Neutrophil (primary cell): ENCODE results near the gene C16orf95.

Experiments used
- H3K27ac ChIP-seq: fragments of 200-600 bp; sonication (generic); 2 replicates; pipeline ENCODE4 v1.5.1; 2016; ENCODE audit warnings: mild to moderate bottlenecking, moderate library complexity
- H3K27me3 ChIP-seq: fragments of 200-600 bp; sonication (generic); 2 replicates; pipeline ENCODE4 v1.6.0; 2016; ENCODE audit warnings: mild to moderate bottlenecking
- H3K36me3 ChIP-seq: fragments of 200-600 bp; sonication (generic); 2 replicates; pipeline ENCODE4 v1.5.1; 2017
- H3K4me1 ChIP-seq, 2 experiments: fragments of 200-600 bp in 1 of 2; sonication (generic) in 1 of 2; 1 replicate in 1 of 2; 2 replicates in 1 of 2; pipeline versions ENCODE4 v1.5.1 to v1.6.1; 2013 to 2016; ENCODE audit warnings: low read depth in 1 of 2, low read length in 1 of 2, mild to moderate bottlenecking in 1 of 2, moderate library complexity in 1 of 2; ENCODE audit not compliant: control insufficient read depth in 1 of 2, insufficient read depth in 1 of 2
- H3K4me3 ChIP-seq, 2 experiments: fragments of 200-600 bp in 1 of 2; sonication (generic) in 1 of 2; 1 replicate in 1 of 2; 2 replicates in 1 of 2; pipeline ENCODE4 v1.5.1; 2013 to 2016; ENCODE audit warnings: low read depth in 1 of 2, low read length in 1 of 2, mild to moderate bottlenecking in 1 of 2, moderate library complexity in 1 of 2
- H3K9me3 ChIP-seq: fragments of 200-600 bp; sonication (generic); 2 replicates; pipeline ENCODE4 v1.5.1; 2016
- CTCF ChIP-seq: fragments of 200-600 bp; sonication (generic); IDR thresholded peaks from 2 replicates; pipeline ENCODE4 v1.5.1; 2016; ENCODE audit warnings: antibody characterized with exemption

C16orf95 gene

GRCh38 chr16:87297918-87298631 lies 19.1 kb downstream of the C16orf95 start:
- no peaks in the 10 kb centered on the region for H3K36me3 ChIP-seq
- no peak overlapping the region for H3K27ac ChIP-seq
- no peak for TF ChIP-seq CTCF
- no peaks in the 10 kb centered on the region for H3K27me3 ChIP-seq
- H3K9me3 ChIP-seq, result no peaks in the 10 kb centered on the region
- H3K4me1 ChIP-seq, result no peaks in the 10 kb centered on the region
- H3K4me3 ChIP-seq, result no peak overlapping the region

GRCh38 chr16:87297407-87297806 lies 19.8 kb downstream of the C16orf95 start:
- Histone ChIP-seq H3K36me3 (no peaks in the 10 kb centered on the region), H3K4me3 (no peak overlapping the region), H3K9me3 (no peaks in the 10 kb centered on the region), H3K4me1 (no peaks in the 10 kb centered on the region), H3K27me3 (no peaks in the 10 kb centered on the region), H3K27ac (no peak overlapping the region)
- no peak for TF ChIP-seq CTCF

DNA sequence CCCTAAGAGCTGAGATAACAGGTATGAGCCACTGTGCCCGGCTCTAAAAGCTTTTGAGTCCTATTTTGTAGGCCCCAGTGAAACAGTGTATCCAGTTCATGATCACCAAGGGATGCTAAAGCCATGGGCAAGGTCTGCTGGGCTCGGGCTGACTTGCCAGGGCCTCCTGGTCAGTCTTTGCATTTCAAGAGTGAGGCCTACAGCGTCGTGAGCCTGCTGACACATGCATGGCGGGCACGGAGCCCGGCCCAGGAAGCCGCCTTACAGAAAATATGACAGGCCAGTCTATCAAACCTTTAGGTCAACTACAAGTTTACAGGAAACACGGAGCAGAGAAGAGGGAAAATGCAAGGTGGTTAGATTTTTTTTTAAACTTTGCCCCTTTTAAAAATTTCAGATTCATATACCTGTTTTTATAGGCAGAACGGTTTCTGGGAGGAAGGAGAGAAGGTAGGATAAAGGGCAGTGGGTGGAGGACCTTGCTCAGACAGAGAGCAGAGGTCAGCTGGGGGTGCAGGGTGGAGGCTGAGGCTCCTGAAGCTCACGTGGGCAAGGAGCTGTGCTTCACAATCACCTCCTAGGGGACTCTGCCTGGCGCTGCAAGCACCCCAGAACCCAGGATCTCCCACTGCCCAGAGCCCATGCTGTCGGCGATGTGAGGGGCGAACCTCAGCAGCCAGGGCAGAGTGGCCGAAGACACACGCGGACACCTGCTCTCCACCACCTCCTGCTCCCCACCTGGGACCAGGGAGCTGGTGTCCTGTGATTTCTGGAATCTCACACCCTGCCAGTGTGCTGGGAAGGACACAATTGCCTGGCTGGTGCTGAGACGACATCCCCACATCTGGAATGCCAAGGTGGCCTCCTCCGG lies 21.3 kb downstream of the C16orf95 start:
- no peak for TF ChIP-seq CTCF
- H3K27me3 ChIP-seq, result no peaks in the 10 kb centered on the region
- no peaks in the 10 kb centered on the region for H3K9me3 ChIP-seq
- H3K4me1 ChIP-seq, result no peaks in the 10 kb centered on the region
- H3K27ac ChIP-seq, result no peak overlapping the region
- H3K4me3 ChIP-seq, result no peak overlapping the region
- H3K36me3 ChIP-seq, result no peaks in the 10 kb centered on the region

- no peaks in the 10 kb centered on the region for H3K9me3 ChIP-seq
- H3K27me3 ChIP-seq, result no peaks in the 10 kb centered on the region
- no peak overlapping the region for H3K4me3 ChIP-seq
- H3K36me3 ChIP-seq, result no peaks in the 10 kb centered on the region
- H3K4me1 ChIP-seq, result no peaks in the 10 kb centered on the region
- no peak overlapping the region for H3K27ac ChIP-seq
- TF ChIP-seq CTCF, result no peak
Measured at GRCh38 chr16:87295259-87295658, 21.9 kb downstream of the C16orf95 start.

DNA sequence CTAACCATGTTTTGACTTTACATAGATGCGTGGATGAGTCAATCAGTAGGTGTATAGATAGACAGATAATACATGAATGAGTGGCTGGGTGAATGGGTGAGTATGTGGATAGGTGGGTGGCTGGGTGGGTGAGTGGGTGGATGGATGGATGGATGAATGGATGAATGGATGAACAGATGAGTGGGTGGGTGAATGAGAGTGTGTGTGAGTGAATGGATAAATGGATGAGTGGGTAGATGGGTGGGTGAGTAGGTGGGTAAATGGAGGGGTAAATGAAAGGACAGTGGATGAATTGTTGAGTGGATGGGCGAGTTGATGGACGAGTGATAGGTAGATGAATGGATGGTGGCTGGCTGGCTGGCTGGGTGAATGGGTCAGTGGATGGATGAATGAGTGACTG lies 23.2 kb downstream of the C16orf95 start:
- no peak for TF ChIP-seq CTCF
- Histone ChIP-seq H3K27ac (no peak overlapping the region), H3K4me3 (no peak overlapping the region), H3K27me3 (no peaks in the 10 kb centered on the region), H3K9me3 (no peaks in the 10 kb centered on the region), H3K4me1 (no peaks in the 10 kb centered on the region), H3K36me3 (no peaks in the 10 kb centered on the region)
